OCI-LY3 (cell line): ENCODE results near the gene TNFRSF19.

ENCODE experiments used
- H2AFZ ChIP-seq: fragments of 200-600, 300-600 bp; shearing (Covaris generic); 2 replicates; pipeline ENCODE4 v1.6.0; 2014; ENCODE audit warnings: antibody characterized with exemption, low read depth, low read length
- H3K27ac ChIP-seq: fragments of 200-600, 300-600 bp; sonication (generic); 2 replicates; pipeline ENCODE4 v1.5.1; 2014; ENCODE audit warnings: mild to moderate bottlenecking, low read length, moderate library complexity, mixed read lengths
- H3K27me3 ChIP-seq: fragments of 200-600, 300-600 bp; sonication (generic); 2 replicates; pipeline ENCODE4 v1.6.1; 2014; ENCODE audit warnings: low read depth, low read length, mixed read lengths
- H3K36me3 ChIP-seq: fragments of 200-600, 300-600 bp; sonication (generic); replicated peaks from 2 replicates; pipeline ENCODE3; 2014; ENCODE audit warnings: low read depth, low read length, mixed read lengths
- H3K4me1 ChIP-seq: fragments of 300-600, 200-600 bp; sonication (generic); 2 replicates; pipeline ENCODE4 v1.6.1; 2014; ENCODE audit warnings: low read length, mixed read lengths
- H3K4me2 ChIP-seq: fragments of 200-600, 300-600 bp; sonication (generic); 2 replicates; pipeline ENCODE4 v1.6.1; 2014; ENCODE audit warnings: low read length, mixed read lengths
- H3K4me3 ChIP-seq: fragments of 300-600, 200-600 bp; sonication (generic); 2 replicates; pipeline ENCODE4 v1.5.1; 2014; ENCODE audit warnings: antibody characterized with exemption, mild to moderate bottlenecking, low read length, moderate library complexity
- H3K79me2 ChIP-seq: fragments of 300-600, 200-600 bp; shearing (Covaris generic); 2 replicates; pipeline ENCODE4 v1.6.1; 2014; ENCODE audit warnings: mild to moderate bottlenecking, low read length, mixed read lengths
- H3K9ac ChIP-seq: fragments of 300-600, 200-600 bp; shearing (Covaris generic); 2 replicates; pipeline ENCODE4 v1.6.0; 2014; ENCODE audit warnings: mild to moderate bottlenecking, low read length, moderate library complexity
- H3K9me3 ChIP-seq: fragments of 200-600, 300-600 bp; shearing (Covaris generic); 2 replicates; pipeline ENCODE4 v1.6.1; 2014; ENCODE audit warnings: low read length, mixed read lengths; ENCODE audit not compliant: insufficient read depth
- H4K20me1 ChIP-seq: fragments of 200-600, 300-600 bp; sonication (generic); 2 replicates; pipeline ENCODE4 v1.6.1; 2016; ENCODE audit warnings: low read length, mixed read lengths; ENCODE audit not compliant: insufficient read depth
- EZH2phosphoT487 ChIP-seq: fragments of 200-600 bp; shearing (Covaris generic); IDR thresholded peaks from 2 replicates; pipeline ENCODE4 v1.6.1; 2018; ENCODE audit warnings: antibody characterized with exemption, mixed run types, low read depth
- TF ChIP-seq, protein P1 (sequence below): fragments of 200-600, 300-600 bp; sonication (generic); IDR thresholded peaks from 2 replicates; pipeline ENCODE4 v1.5.1; 2014; ENCODE audit warnings: antibody characterized with exemption, low read length, low read depth

Gene TNFRSF19

DNA sequence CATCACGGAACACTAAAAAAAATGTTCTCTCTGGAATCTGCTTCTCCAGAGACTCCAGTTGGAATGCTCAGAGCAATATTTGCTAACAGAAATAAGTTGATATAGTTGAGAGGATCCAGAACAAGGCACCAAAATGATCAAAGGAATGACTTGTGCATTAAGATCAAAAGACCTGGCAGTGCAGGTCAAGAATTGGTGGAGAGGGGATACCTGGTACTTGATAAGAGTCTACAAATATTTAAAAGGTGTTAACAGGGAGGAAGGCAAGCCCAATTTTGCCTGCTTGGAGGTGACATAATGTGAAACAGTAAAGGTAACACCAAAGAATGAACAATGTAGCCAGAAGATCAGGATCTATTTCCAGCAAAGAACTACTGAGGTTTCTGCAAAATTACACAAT, 20.0 kb upstream of the TNFRSF19 start:
- H3K36me3 ChIP-seq = no peaks in the 10 kb centered on the region
- H4K20me1 ChIP-seq = no peaks in the 10 kb centered on the region
- H3K79me2 ChIP-seq = no peaks in the 10 kb centered on the region
- TF ChIP-seq, protein P1, sequence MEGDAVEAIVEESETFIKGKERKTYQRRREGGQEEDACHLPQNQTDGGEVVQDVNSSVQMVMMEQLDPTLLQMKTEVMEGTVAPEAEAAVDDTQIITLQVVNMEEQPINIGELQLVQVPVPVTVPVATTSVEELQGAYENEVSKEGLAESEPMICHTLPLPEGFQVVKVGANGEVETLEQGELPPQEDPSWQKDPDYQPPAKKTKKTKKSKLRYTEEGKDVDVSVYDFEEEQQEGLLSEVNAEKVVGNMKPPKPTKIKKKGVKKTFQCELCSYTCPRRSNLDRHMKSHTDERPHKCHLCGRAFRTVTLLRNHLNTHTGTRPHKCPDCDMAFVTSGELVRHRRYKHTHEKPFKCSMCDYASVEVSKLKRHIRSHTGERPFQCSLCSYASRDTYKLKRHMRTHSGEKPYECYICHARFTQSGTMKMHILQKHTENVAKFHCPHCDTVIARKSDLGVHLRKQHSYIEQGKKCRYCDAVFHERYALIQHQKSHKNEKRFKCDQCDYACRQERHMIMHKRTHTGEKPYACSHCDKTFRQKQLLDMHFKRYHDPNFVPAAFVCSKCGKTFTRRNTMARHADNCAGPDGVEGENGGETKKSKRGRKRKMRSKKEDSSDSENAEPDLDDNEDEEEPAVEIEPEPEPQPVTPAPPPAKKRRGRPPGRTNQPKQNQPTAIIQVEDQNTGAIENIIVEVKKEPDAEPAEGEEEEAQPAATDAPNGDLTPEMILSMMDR = no peak
- TF ChIP-seq EZH2phosphoT487 = no peak
- H3K27me3 ChIP-seq = peaks cover 5% of the 10 kb centered on the region; the same call in 1 of the 2 replicates
- H3K4me2 ChIP-seq = no peak overlapping the region
- no peak overlapping the region for H3K4me3 ChIP-seq
- H2AFZ ChIP-seq = no peak overlapping the region
- H3K9ac ChIP-seq = no peak overlapping the region
- no peaks in the 10 kb centered on the region for H3K9me3 ChIP-seq
- H3K27ac ChIP-seq = no peak overlapping the region
- no peaks in the 10 kb centered on the region for H3K4me1 ChIP-seq

DNA sequence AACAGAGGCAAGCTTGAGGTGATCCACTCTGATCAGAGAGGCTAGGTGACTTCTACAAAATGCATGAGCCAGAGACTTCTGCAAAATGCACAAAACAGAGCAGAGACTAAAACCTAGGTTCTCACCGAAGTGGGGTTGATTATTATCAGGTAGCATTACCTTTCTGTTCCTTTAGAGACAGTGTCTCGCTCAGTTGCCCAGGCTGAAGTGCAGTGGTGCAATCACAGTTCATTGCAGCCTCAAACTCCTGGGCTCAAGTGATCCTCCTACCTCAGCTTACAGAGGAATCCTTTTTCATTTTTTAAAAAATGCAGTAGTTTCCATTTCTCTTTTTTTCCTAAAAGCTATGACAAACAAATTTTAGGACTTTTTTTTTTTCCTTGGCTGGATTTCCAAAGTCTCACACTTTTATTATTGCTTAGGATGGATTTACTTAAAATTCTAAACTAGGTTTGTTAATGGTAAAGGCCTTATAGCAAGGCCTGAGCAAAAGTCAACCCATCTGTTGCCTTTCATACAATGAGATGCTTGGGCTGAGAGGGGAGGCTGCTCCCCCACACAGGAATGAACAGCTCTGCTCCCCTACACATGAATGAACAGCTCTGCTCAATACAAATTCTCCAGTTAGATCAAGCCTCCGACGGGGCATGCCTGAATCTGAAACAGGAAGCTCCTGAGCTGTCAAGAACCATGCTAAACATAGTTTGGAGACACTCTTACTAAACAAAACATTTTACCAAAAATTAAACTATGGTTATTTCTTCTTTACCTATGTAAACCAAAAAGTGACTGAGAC, 18.8 kb upstream of the TNFRSF19 start:
- no peak overlapping the region for H3K27ac ChIP-seq
- H3K27me3 ChIP-seq = peaks cover 5% of the 10 kb centered on the region; the same call in 1 of the 2 replicates
- H3K9me3 ChIP-seq = no peaks in the 10 kb centered on the region
- H3K9ac ChIP-seq = no peak overlapping the region
- H3K79me2 ChIP-seq = no peaks in the 10 kb centered on the region
- no peaks in the 10 kb centered on the region for H3K4me1 ChIP-seq
- H2AFZ ChIP-seq = no peak overlapping the region
- H3K4me3 ChIP-seq = no peak overlapping the region
- H3K4me2 ChIP-seq = no peak overlapping the region
- H3K36me3 ChIP-seq = no peaks in the 10 kb centered on the region
- TF ChIP-seq EZH2phosphoT487 = no peak
- TF ChIP-seq, protein P1 = no peak
- no peaks in the 10 kb centered on the region for H4K20me1 ChIP-seq

DNA sequence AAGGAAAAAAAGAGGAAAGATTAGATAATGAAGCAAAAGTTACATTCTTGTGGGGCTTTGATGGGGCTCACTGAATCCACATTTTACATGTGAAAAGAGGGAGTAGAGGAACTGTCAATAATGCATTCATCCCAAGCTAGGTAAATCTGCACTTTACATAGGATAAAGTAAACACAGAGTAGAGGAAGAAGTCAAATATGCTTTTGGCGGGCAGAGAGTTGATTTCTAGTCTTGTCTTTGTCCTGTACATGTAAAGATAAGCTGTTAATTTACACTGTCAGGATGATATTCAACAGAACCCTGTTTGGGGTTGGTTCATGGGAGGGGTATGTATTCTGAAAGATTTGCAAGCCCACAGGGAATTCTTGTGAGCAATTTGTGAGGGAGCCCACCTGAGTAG, 18.0 kb upstream of the TNFRSF19 start:
- Histone ChIP-seq H2AFZ (no peak overlapping the region), H3K79me2 (no peaks in the 10 kb centered on the region), H3K4me3 (no peak overlapping the region), H3K27me3 (peaks cover 5% of the 10 kb centered on the region; the same call in 1 of the 2 replicates), H4K20me1 (no peaks in the 10 kb centered on the region), H3K4me1 (no peaks in the 10 kb centered on the region), H3K4me2 (no peak overlapping the region), H3K9me3 (no peaks in the 10 kb centered on the region), H3K36me3 (no peaks in the 10 kb centered on the region), H3K9ac (no peak overlapping the region), H3K27ac (no peak overlapping the region)
- TF ChIP-seq, protein P1 = no peak
- no peak for TF ChIP-seq EZH2phosphoT487

DNA sequence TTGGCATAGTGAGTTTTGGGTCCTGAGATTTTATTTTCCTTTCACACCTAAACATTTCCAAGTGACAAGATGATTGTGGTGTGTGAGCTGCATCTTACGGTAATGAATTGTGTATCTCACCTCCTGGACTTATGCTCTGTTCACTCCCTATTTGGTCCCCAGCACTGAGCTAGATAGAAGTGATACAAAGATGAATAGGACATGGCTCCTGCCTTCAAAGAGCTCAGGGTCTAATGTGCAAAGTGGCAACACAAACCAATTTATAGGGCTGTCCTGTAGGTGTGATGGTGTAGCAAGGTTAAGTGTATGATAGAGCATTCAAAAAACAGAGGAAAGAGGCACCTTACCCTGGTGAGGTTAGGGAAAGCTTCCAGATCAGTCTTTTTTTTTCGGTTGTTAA, 17.6 kb upstream of the TNFRSF19 start:
- H3K4me1 ChIP-seq = no peaks in the 10 kb centered on the region
- no peaks in the 10 kb centered on the region for H3K36me3 ChIP-seq
- H3K9ac ChIP-seq = no peak overlapping the region
- no peak overlapping the region for H3K27ac ChIP-seq
- no peak overlapping the region for H3K4me2 ChIP-seq
- no peak overlapping the region for H2AFZ ChIP-seq
- no peak for TF ChIP-seq EZH2phosphoT487
- TF ChIP-seq, protein P1 = no peak
- H3K79me2 ChIP-seq = no peaks in the 10 kb centered on the region
- peaks cover 5% of the 10 kb centered on the region; the same call in 1 of the 2 replicates for H3K27me3 ChIP-seq
- no peaks in the 10 kb centered on the region for H3K9me3 ChIP-seq
- H4K20me1 ChIP-seq = no peaks in the 10 kb centered on the region
- H3K4me3 ChIP-seq = no peak overlapping the region
